GM21619 (cell line): ENCODE results near the gene CATSPER4.

Experiments used
- ATAC-seq: cut with Tn5 transposase; IDR thresholded peaks from one replicate; pipeline ENCODE4 v1.9.1; 2021; ENCODE audit not compliant: unreplicated experiment

The CATSPER4 gene

DNA sequence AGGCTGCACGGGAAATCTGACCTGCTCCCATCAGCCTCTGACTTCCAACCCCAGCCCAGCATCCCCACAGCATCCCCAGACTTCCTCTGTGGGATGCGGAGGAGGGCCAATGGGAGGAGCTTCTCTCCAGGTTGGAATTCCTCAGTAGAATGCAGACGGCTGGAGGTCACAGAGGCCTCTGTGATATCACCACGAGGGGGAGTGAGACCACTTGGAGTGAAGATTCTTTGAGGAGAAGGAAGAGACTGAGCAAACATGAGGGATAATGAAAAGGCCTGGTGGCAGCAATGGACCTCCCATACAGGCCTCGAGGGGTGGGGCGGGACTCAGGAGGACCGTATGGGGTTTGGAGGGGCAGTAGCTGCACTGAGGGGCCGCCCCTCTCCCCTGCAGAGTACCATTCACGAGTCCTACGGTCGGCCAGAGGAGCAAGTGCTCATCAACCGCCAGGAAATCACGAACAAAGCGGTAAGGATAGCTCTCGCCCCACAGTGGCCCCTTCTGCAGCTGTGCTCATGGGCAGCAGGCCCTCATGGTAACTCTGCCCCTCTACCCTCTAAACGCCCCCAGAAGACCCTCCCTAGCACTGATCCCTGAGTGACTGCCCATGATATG is at the start of gene CATSPER4:
Gene CATSPER4, plus strand, starts transcription at position 230 of the 615 bp plus-strand sequence. Its CDS starts 26 bp downstream, at position 256.
- ATAC-seq, result no peak

DNA sequence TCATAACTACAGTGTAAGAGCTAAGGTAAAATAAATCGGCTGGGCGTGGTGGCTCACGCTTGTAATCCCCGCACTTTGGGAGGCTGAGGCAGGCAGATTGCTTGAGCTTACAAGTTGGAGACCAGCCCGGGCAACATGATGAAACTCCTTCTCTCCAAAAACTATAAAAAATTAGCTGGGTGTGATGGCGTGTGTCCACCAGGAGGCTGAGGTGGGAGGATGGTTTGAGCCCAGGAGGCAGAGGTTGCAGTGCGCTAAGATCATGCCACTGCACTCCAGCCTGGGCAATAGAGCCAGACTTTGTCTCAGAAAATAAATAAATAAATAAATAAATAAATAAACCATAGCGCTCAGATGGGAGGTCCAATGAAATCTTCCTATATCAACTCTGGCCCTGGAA is 48.2 kb upstream of the CATSPER4 start:
- ATAC-seq, result no peak

DNA sequence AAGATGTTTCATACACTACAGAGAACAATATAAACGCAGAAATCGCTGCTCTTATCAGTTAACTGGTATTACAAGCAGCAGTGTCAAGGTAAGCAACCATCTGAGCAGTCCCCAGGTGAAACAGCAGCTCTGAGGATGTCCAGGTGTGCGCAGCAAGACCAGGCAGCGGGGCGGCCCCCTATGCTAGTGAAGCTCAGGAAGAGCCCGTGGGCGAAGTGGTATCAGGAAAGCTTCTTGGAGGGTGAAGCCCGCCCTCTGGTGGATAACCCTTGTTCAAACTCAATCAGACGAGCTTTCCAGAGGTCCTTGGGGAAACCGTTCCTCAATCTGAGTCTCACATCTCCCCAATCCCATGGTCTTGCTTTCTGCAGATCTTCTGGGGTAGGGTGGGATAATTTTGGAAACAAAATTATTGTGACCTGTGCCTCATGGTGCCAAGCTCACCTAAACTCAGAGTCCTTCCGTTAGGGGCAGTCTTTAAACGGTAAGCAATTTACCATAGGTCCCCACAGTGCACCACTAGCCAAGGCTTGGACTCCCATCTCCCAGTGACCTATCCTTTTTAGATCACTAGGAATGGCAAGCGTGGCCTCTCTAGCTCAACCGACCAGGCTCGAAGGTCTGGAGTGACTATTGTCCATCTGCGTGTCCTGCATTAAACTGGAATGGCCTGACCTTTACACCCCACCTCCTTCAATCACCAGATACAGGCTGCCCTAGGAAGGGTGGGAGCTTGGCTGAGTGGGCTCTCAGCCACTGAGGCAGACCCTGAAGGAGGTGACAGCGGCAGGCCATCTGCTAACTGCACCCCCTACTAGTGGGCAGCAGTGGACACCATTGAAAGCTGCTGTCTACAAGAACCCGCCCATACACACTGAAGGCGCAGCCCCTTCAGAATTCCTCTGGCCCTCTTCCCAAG is 45.1 kb upstream of the CATSPER4 start:
- ATAC-seq, result no peak

DNA sequence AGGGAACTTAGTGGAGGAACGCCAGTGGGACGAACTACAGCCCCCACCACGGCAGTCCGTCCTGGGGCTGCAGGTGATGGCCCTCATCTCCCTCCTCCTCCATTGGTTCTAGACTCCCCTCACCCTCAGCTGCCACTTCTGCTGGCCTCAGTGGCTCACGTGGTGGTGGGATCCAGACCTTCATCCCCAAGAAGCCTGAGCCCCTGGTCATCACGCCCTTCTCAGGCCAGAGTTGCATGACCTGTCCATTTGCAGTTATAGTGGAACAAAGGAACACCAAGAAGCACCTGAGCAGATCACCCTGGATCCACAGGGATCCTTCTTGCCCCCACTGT is 44.5 kb upstream of the CATSPER4 start:
- ATAC-seq, result no peak

DNA sequence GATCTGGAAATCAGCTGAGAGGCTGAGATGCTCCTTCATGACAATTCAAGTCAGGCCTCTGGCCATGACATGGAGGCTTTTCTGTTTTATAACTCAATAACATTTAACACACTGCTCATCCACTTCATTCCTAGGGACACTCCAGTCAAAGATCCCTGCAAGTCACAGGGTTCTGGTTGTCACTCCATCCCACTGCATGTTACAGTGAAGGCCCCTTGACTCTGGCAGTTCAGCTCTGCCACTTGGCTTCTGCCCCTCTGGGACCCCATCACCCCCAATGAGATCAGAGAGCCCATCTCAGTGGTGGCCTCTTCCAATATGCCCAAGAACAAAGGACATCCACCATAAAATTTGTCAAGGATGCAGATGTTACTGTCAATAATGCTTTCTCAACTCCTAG is 41.5 kb upstream of the CATSPER4 start:
- no peak for ATAC-seq

DNA sequence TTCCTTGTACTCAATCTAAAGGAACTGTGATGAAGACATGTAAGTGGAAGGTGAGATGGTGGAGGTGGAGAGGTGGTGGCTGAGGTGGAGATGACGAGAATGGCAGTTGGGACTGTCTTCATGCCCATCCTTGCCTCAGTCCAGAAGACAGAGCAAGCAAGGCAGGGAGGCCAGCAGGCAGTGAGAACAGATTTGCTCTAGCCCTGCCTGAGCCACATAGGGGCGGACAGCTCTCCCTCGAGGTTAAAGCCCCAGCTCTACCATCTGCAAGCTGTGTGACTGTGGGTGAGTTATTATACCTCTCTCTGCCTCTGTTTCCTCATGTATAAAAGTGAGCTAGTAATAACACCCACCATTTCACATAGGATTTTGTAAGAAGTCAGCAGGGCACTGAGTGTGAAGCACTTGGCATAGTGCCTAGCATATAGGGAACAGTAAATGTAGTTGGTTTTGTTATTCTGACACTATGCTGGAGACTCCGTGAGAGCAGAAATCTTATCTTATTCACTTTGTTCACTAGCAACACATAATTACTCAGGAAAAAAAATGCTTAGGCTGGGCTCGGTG is 36.4 kb upstream of the CATSPER4 start:
- no peak for ATAC-seq

DNA sequence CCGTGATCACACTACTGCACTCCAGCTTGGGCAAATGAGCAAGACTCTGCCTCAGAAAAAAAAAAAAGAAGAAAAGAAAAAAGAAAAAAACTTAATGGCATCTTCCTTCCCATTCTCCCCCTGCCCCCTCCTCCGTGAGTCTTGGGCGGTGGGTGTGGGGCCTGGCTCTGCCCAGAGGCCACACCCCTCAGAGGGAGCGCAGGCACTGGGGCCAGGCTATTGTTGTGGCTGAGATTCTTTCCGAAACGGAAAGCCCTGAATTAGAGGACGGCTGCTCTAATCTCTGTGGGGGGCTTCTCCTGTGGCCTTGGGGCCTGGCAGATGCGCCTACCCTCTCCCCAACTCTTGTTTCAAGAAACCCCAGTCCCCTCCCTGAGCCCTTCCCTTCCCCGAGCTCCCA is 35.7 kb upstream of the CATSPER4 start:
- no peak for ATAC-seq

DNA sequence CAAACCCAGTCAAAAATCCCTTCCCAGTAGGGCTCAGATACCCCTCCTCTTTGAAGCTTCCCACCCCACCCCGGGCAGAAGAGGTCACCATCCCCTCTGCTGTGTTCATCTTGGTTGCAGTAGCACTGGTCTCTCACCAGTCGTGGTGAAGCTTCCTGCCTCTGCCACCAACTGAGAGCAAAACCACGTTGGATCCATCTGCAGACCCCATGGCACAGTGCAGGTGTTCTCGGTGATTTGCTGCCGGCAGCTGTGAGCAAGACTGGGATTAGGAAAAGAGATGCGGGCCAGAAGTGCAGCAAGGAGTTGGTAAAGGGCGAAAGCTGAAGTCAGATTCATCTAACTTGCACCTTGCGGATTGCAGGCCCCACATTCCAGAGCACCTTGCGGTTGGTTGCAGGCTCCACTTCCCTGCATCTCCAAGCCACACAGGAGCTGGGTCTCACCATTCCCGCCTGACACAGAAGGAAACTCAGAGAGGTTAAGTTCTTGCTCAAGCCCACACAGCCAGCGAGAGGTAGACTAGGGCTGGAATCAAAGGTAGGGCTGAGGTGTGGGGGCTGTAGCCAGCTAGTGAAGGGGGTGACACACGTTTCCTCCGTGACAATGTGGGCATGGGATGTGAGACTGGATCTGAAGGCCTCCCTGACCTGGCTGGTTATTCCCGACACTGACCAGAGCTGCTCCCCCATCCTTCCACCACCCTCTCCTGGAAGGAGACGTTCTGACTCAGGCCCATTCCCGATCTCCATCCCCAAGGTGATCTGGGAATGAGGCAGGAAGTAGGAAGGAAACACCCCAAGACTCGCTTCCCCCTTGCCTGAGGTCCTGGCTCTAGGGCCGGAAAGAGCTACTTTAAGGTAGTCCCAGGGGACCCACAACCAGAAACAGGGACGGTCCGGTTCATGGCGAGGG is 34.8 kb upstream of the CATSPER4 start:
- no peak for ATAC-seq

DNA sequence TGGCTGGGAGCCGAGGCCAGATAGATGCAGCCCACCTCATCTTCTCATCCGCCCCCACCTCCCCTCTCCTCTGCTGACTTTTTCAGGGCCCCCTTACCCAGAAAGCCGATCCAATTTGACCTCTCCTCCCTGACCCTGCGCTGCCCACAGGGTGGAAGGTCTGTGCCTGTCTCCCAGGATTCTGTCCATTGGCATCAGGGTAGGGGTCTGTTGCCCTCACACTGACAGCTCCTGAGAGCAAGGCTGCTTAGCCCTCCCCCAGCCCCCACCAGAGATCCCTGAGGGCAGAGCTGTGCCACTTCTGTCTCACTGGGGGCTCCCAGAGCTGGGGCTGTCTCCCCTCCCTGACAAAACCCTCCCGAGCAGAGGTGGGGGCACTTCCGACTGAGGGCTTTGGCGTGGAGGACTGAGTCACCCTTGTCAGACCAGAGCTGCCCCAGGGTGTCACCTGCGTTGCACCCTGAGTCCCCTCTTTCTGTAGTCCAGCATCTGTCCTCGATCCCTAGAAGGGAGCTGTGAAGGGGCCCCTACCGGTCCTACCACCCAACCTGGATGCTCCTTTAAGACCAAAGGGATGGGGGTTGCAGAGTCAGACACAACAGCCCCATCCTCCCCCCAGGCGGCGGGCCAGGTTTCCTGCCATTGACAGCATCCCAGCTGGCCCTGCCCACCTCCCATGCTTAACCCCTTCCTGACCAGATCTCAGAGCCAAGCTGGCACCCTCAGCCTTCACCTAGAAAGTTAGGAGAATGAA is 33.9 kb upstream of the CATSPER4 start:
- ATAC-seq, result no peak

GRCh38 chr1:26158271-26158907 is 32.0 kb upstream of the CATSPER4 start:
- no peak for ATAC-seq

GRCh38 chr1:26158908-26159742 is 31.3 kb upstream of the CATSPER4 start, which contains the start of gene FAM110D:
Gene FAM110D (plus strand): TSS chr1:26159079. CDS start chr1:26161292, 2,213 bp downstream.
- no peak for ATAC-seq

DNA sequence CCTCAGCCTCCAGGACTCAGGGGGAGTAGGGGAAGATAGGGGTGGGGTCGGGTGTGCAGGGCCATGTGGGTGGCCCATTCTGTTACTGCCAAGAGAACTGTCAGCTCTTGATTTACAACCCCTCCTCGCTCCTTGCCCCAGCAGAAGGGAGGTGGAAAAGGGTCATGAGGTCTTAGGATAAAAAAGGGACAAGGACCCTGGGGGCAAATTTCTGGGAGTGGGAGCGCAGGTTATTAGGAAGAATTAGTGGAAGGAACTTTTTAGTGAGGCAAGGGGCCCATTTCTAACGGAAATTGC is 30.7 kb upstream of the CATSPER4 start:
- no peak for ATAC-seq

- no peak for ATAC-seq
Measured at GRCh38 chr1:26160527-26161414, 29.6 kb upstream of the CATSPER4 start.

DNA sequence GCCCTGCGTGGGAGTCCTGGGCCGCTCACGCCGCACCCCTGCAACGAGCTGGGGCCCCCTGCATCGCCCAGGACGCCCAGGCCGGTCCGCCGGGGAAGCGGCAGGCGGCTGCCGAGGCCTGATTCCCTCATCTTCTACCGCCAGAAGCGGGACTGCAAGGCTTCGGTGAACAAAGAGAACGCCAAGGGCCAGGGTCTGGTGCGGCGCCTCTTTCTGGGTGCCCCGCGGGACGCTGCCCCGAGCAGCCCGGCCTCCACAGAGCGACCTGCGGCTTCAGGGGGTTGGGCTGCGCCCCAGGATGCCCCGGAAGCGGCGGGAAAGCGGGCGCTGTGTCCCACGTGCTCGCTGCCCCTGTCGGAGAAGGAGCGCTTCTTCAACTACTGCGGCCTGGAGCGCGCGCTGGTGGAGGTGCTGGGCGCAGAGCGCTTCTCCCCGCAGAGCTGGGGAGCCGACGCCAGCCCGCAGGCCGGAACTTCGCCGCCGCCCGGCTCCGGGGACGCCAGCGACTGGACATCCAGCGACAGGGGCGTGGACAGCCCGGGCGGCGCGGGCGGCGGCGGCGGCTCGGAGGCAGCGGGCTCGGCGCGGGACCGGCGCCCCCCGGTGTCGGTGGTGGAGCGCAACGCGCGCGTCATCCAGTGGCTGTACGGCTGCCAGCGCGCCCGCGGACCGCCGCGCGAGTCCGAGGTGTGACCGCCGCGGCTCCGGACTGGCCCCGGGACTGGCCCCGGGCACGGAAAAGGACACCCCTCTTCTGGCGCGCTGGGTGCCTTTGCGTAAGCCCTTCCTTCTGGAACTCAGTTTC is 28.8 kb upstream of the CATSPER4 start:
- ATAC-seq, result no peak

GRCh38 chr1:26162220-26162709 is 28.1 kb upstream of the CATSPER4 start:
- ATAC-seq, result no peak

- no peak for ATAC-seq
Measured at GRCh38 chr1:26163684-26164035, 26.7 kb upstream of the CATSPER4 start.
